ENCODE measurements around the gene FZR1. TPM values are rescaled to one million over a fixed set of nuclear protein-coding genes. Genes with fewer than 3 reads are reported as not detected.
A peak's percentile ranks its signal among the peaks of the same experiment; 100 is the strongest.

The FZR1 gene
- total and polyA plus RNA-seq, 9 of the 15 experiments (the other 6 are each of a cell fraction or from before 2014, with no cell fraction given): 0.18 to 48.0 (median 22.2) TPM

- TF ChIP-seq HMG20A (CRISPR knock-in tag; conservative IDR thresholded peaks at IDR 0.05) (no peak), SRF (CRISPR knock-in tag; IDR thresholded peaks at IDR 0.05) (no peak), CREB3 (tag; conservative IDR thresholded peaks at IDR 0.05; ENCODE audit: low read depth) (no peak), NFE2 (IDR thresholded peaks at IDR 0.05; ENCODE audit: low read depth) (no peak), HMGN3 (IDR thresholded peaks at IDR 0.05; ENCODE audit: borderline replicate concordance, extremely low read depth, insufficient read length, low read depth, low read length) (no peak), MBD1 (CRISPR knock-in tag; IDR thresholded peaks at IDR 0.05) (no peak), MYNN (IDR thresholded peaks at IDR 0.05) (0 out of 2 replicates have a peak, but pooled peaks have one; percentile 26), MYNN (CRISPR knock-in tag; IDR thresholded peaks at IDR 0.05) (no peak), KDM4B (IDR thresholded peaks at IDR 0.05; ENCODE audit: borderline replicate concordance in 2 of 2, low read depth in 1 of 2) (no peak), RBM22 (IDR thresholded peaks at IDR 0.05; ENCODE audit: low read depth, low read length, poor library complexity, severe bottlenecking) (peak; percentile 38)
- TF ChIP-seq, protein P1, sequence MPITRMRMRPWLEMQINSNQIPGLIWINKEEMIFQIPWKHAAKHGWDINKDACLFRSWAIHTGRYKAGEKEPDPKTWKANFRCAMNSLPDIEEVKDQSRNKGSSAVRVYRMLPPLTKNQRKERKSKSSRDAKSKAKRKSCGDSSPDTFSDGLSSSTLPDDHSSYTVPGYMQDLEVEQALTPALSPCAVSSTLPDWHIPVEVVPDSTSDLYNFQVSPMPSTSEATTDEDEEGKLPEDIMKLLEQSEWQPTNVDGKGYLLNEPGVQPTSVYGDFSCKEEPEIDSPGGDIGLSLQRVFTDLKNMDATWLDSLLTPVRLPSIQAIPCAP (CRISPR knock-in tag; IDR thresholded peaks at IDR 0.05; ENCODE audit: borderline replicate concordance): no peak
- TF ChIP-seq, protein P2, sequence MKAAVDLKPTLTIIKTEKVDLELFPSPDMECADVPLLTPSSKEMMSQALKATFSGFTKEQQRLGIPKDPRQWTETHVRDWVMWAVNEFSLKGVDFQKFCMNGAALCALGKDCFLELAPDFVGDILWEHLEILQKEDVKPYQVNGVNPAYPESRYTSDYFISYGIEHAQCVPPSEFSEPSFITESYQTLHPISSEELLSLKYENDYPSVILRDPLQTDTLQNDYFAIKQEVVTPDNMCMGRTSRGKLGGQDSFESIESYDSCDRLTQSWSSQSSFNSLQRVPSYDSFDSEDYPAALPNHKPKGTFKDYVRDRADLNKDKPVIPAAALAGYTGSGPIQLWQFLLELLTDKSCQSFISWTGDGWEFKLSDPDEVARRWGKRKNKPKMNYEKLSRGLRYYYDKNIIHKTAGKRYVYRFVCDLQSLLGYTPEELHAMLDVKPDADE (conservative IDR thresholded peaks at IDR 0.05; ENCODE audit: control insufficient read depth, low read depth, low read length): no peak
These were observed 39.5 kb upstream of the FZR1 start (continued) for GRCh38 chr19:3466635-3467034.
